Measurements from ENCODE around the gene RBBP5. TPM values are rescaled to one million over a fixed set of nuclear protein-coding genes. Genes with fewer than 3 reads are reported as not detected.

The RBBP5 gene
- total RNA-seq, 2 donors from 2014 or later = 17.8 to 23.6 TPM

DNA sequence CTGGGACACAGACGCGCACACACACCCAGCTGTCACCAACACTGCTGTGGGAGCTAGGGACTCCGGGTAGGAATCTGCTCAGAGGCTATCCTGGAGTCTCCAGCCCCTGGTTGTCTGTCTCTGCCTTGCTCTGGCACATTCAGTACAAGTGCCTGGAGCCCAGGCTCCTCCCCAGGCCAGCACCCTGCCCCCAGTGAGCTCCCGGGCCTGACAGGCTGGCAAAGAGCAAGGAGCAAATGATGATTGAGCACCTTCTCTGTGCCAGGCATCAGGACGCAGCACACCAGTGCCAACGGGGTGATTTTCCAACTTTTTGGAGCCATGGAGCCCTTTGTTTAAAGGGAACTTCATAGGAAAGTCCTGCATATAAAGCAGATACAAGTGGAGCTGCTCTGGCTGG lies 72.3 kb downstream of the RBBP5 start:
- peaks cover 55% of the 10 kb centered on the region for H3K27me3 Mint-ChIP-seq (ENCODE audit: insufficient read depth)
- no peaks in the 10 kb centered on the region for H3K36me3 Mint-ChIP-seq (ENCODE audit: low read depth)
- no peaks in the 10 kb centered on the region for H3K9me3 Mint-ChIP-seq
- no peak overlapping the region for H3K27ac Mint-ChIP-seq
- no peak overlapping the region for H3K9ac ChIP-seq (ENCODE audit: extremely low read depth, low read length, poor library complexity, severe bottlenecking)
- no peaks in the 10 kb centered on the region for H3K36me3 ChIP-seq (ENCODE audit: control insufficient read depth, insufficient read depth, low read length)
- H3K4me1 ChIP-seq (ENCODE audit: control insufficient read depth, insufficient read depth, low read length) = no peaks in the 10 kb centered on the region
- WGBS, 2 experiments (ENCODE audit: insufficient coverage in 1 of 2, insufficient read length in 1 of 2) = 72 to 81% methylated on average over 4 to 6 of the region's 6 CpGs
- peaks cover 52% of the 10 kb centered on the region for H3K27me3 ChIP-seq (ENCODE audit: control insufficient read depth, insufficient read depth, low read length, poor library complexity, severe bottlenecking)
- no peak for TF ChIP-seq CTCF (conservative IDR thresholded peaks at IDR 0.05)
- H3K27ac ChIP-seq (ENCODE audit: low read depth, low read length) = no peak overlapping the region
- no peaks in the 10 kb centered on the region for H3K4me1 Mint-ChIP-seq
- no peak overlapping the region for H3K4me3 ChIP-seq (ENCODE audit: low read length)
- H3K4me3 Mint-ChIP-seq = no peak overlapping the region
- H3K9me3 ChIP-seq (ENCODE audit: control insufficient read depth, low read length) = no peaks in the 10 kb centered on the region
- no peak for DNase-seq

DNA sequence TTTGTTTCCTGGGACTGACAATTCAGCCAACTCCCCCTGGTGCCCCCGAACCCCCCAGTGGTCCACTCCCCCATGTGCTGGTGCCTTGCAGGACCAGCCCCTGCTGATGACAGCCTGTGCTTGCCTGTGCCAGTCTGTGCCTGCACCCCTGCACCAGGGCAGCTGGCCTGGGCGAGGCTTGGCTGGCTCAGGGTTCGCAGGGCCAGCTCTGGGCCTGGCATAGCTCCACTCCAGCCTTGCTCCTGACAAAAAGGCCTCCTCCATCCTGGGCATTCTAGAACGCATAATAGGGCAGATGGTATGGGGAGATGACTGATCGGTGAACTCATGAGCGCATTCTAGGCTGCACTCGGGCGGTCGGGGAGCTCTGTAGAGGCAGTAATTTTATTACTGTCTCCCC lies 73.4 kb downstream of the RBBP5 start:
- WGBS, 2 experiments (ENCODE audit: insufficient coverage in 1 of 2, insufficient read length in 1 of 2) = 93 to 96% methylated on average over 6 to 9 of the region's 9 CpGs
- no peaks in the 10 kb centered on the region for H3K9me3 ChIP-seq (ENCODE audit: control insufficient read depth, low read length)
- peaks cover 63% of the 10 kb centered on the region for H3K27me3 ChIP-seq (ENCODE audit: control insufficient read depth, insufficient read depth, low read length, poor library complexity, severe bottlenecking)

GRCh38 chr1:205047764-205048231 lies 74.0 kb downstream of the RBBP5 start:
- Histone ChIP-seq H3K4me3 (ENCODE audit: low read length) (no peak overlapping the region), H3K4me1 (ENCODE audit: control insufficient read depth, insufficient read depth, low read length) (no peaks in the 10 kb centered on the region), H3K36me3 (ENCODE audit: control insufficient read depth, insufficient read depth, low read length) (no peaks in the 10 kb centered on the region), H3K9ac (ENCODE audit: extremely low read depth, low read length, poor library complexity, severe bottlenecking) (no peak overlapping the region), H3K27ac (ENCODE audit: low read depth, low read length) (no peak overlapping the region), H3K27me3 (ENCODE audit: control insufficient read depth, insufficient read depth, low read length, poor library complexity, severe bottlenecking) (peaks cover 68% of the 10 kb centered on the region), H3K9me3 (ENCODE audit: control insufficient read depth, low read length) (no peaks in the 10 kb centered on the region)
- TF ChIP-seq CTCF (conservative IDR thresholded peaks at IDR 0.05) = no peak
- peaks cover 70% of the 10 kb centered on the region for H3K27me3 Mint-ChIP-seq (ENCODE audit: insufficient read depth)
- no peak for DNase-seq
- no peak overlapping the region for H3K4me3 Mint-ChIP-seq
- no peaks in the 10 kb centered on the region for H3K9me3 Mint-ChIP-seq
- H3K4me1 Mint-ChIP-seq = no peaks in the 10 kb centered on the region
- 84 to 92% methylated on average over 4 to 5 of the region's 5 CpGs for WGBS, 2 experiments (ENCODE audit: insufficient coverage in 1 of 2, insufficient read length in 1 of 2)
- H3K27ac Mint-ChIP-seq = no peak overlapping the region
- no peaks in the 10 kb centered on the region for H3K36me3 Mint-ChIP-seq (ENCODE audit: low read depth)

More for the DNA sequence above, 73.4 kb downstream of the RBBP5 start:
- Mint-ChIP-seq H3K4me3 (no peak overlapping the region), H3K9me3 (no peaks in the 10 kb centered on the region), H3K27ac (no peak overlapping the region), H3K36me3 (ENCODE audit: low read depth) (no peaks in the 10 kb centered on the region), H3K27me3 (ENCODE audit: insufficient read depth) (peaks cover 65% of the 10 kb centered on the region), H3K4me1 (no peaks in the 10 kb centered on the region)
- Histone ChIP-seq H3K9ac (ENCODE audit: extremely low read depth, low read length, poor library complexity, severe bottlenecking) (no peak overlapping the region), H3K36me3 (ENCODE audit: control insufficient read depth, insufficient read depth, low read length) (no peaks in the 10 kb centered on the region), H3K27ac (ENCODE audit: low read depth, low read length) (no peak overlapping the region), H3K4me1 (ENCODE audit: control insufficient read depth, insufficient read depth, low read length) (no peaks in the 10 kb centered on the region), H3K4me3 (ENCODE audit: low read length) (no peak overlapping the region)
- DNase-seq = no peak
- TF ChIP-seq CTCF (conservative IDR thresholded peaks at IDR 0.05) = no peak
